ENCODE results near the gene SLC41A1. TPM values are rescaled to one million over a fixed set of nuclear protein-coding genes. Genes with fewer than 3 reads are reported as not detected.
A peak's percentile ranks its signal among the peaks of the same experiment; 100 is the strongest.

The SLC41A1 gene
- total RNA-seq, 1 experiment from 2014 or later: 16.1 TPM

GRCh38 chr1:205791568-205792180, 21.3 kb downstream of the SLC41A1 start:
- no peak overlapping the region for H3K4me3 ChIP-seq (ENCODE audit: low read depth, low read length, poor library complexity, severe bottlenecking)
- TF ChIP-seq CTCF (conservative IDR thresholded peaks at IDR 0.05; ENCODE audit: low read depth, low read length): peak; percentile 74
- no peak for TF ChIP-seq EZH2 (IDR thresholded peaks at IDR 0.05; ENCODE audit: borderline replicate concordance, low read depth, low read length, poor library complexity, severe bottlenecking)
- H3K4me1 ChIP-seq (ENCODE audit: insufficient read depth, low read length, poor library complexity, severe bottlenecking): no peaks in the 10 kb centered on the region
- peak; percentile 55 for DNase-seq (ENCODE audit: low spot score)
- intact Hi-C loops (cut with micrococcal nuclease; ENCODE audit: unreplicated experiment): loop anchor here (1.0 to 5.0 kb wide), 2 partner anchors 186 to 316 kb away; no protein-coding TSS in a partner anchor
- CTCF ChIA-PET: interaction anchor here (1.0 to 2.0 kb wide), 3 partner anchors 116 to 315 kb away, joined by 4 to 47 read pairs (median 6); no protein-coding TSS in a partner anchor
- no peaks in the 10 kb centered on the region for H3K36me3 ChIP-seq (ENCODE audit: insufficient read depth, low read length, poor library complexity, severe bottlenecking)
- no peaks in the 10 kb centered on the region for H3K27me3 ChIP-seq (replicated peaks; ENCODE audit: insufficient read depth, low read depth, low read length, poor library complexity)
- H3K9me3 ChIP-seq (ENCODE audit: low read depth, low read length, poor library complexity, severe bottlenecking): no peaks in the 10 kb centered on the region
- POLR2A ChIA-PET (ENCODE audit: low non-redundant PET): no interaction called here
- BruUV-seq (replicated peaks): no TSS peak
- H3K27ac ChIP-seq (ENCODE audit: low read depth, low read length, poor library complexity, severe bottlenecking): no peak overlapping the region

GRCh38 chr1:205787287-205787916, 25.6 kb downstream of the SLC41A1 start:
- Histone ChIP-seq H3K4me1 (ENCODE audit: insufficient read depth, low read length, poor library complexity, severe bottlenecking) (no peaks in the 10 kb centered on the region), H3K27me3 (replicated peaks; ENCODE audit: insufficient read depth, low read depth, low read length, poor library complexity) (no peaks in the 10 kb centered on the region), H3K27ac (ENCODE audit: low read depth, low read length, poor library complexity, severe bottlenecking) (no peak overlapping the region), H3K36me3 (ENCODE audit: insufficient read depth, low read length, poor library complexity, severe bottlenecking) (no peaks in the 10 kb centered on the region), H3K4me3 (ENCODE audit: low read depth, low read length, poor library complexity, severe bottlenecking) (no peak overlapping the region), H3K9me3 (ENCODE audit: low read depth, low read length, poor library complexity, severe bottlenecking) (no peaks in the 10 kb centered on the region)
- DNase-seq (ENCODE audit: low spot score): no peak
- ChIA-PET CTCF (no interaction called here), POLR2A (ENCODE audit: low non-redundant PET) (no interaction called here)
- intact Hi-C loops (cut with micrococcal nuclease; ENCODE audit: unreplicated experiment): no loop called here
- no TSS peak for BruUV-seq (replicated peaks)
- TF ChIP-seq EZH2 (IDR thresholded peaks at IDR 0.05; ENCODE audit: borderline replicate concordance, low read depth, low read length, poor library complexity, severe bottlenecking) (no peak), CTCF (conservative IDR thresholded peaks at IDR 0.05; ENCODE audit: low read depth, low read length) (no peak)

- DNase-seq (ENCODE audit: low spot score): no peak
- BruUV-seq (replicated peaks): no TSS peak
- intact Hi-C loops (cut with micrococcal nuclease; ENCODE audit: unreplicated experiment): no loop called here
- no peaks in the 10 kb centered on the region for H3K9me3 ChIP-seq (ENCODE audit: low read depth, low read length, poor library complexity, severe bottlenecking)
- H3K27ac ChIP-seq (ENCODE audit: low read depth, low read length, poor library complexity, severe bottlenecking): no peak overlapping the region
- no peak for TF ChIP-seq EZH2 (IDR thresholded peaks at IDR 0.05; ENCODE audit: borderline replicate concordance, low read depth, low read length, poor library complexity, severe bottlenecking)
- no peak for TF ChIP-seq CTCF (conservative IDR thresholded peaks at IDR 0.05; ENCODE audit: low read depth, low read length)
- no peaks in the 10 kb centered on the region for H3K4me1 ChIP-seq (ENCODE audit: insufficient read depth, low read length, poor library complexity, severe bottlenecking)
- ChIA-PET POLR2A (ENCODE audit: low non-redundant PET) (interaction anchor here (0.6 kb wide), 1 partner anchor 19 kb away, joined by 6 read pairs; no protein-coding TSS in a partner anchor), CTCF (interaction anchor here (0.5 kb wide), 1 partner anchor 703 kb away, joined by 4 read pairs; no protein-coding TSS in a partner anchor)
- no peak overlapping the region for H3K4me3 ChIP-seq (ENCODE audit: low read depth, low read length, poor library complexity, severe bottlenecking)
- H3K36me3 ChIP-seq (ENCODE audit: insufficient read depth, low read length, poor library complexity, severe bottlenecking): no peaks in the 10 kb centered on the region
- no peaks in the 10 kb centered on the region for H3K27me3 ChIP-seq (replicated peaks; ENCODE audit: insufficient read depth, low read depth, low read length, poor library complexity)
Measured at GRCh38 chr1:205786601-205787000, 26.4 kb downstream of the SLC41A1 start.

Measured in A673 (cell line).